ENCODE results near the gene GYPB.
"Not testable (repeated sequence)": the region's sequence is repeated elsewhere in the genome, so short reads cannot be mapped to it uniquely, and the experiment has no call there.

GRCh38 chr4:144019277-144019676, at the start of gene GYPB:
- not testable (repeated sequence) for TF ChIP-seq CTCF (IDR thresholded peaks at IDR 0.05); EZH2 (IDR thresholded peaks at IDR 0.05; ENCODE audit: borderline replicate concordance, insufficient read depth, low read depth, low read length, poor library complexity, severe bottlenecking)
